ENCODE results near the gene CLDND2. TPM values are rescaled to one million over a fixed set of nuclear protein-coding genes. Genes with fewer than 3 reads are reported as not detected.
"Not testable (repeated sequence)": the region's sequence is repeated elsewhere in the genome, so short reads cannot be mapped to it uniquely, and the experiment has no call there.

Gene CLDND2, protein sequence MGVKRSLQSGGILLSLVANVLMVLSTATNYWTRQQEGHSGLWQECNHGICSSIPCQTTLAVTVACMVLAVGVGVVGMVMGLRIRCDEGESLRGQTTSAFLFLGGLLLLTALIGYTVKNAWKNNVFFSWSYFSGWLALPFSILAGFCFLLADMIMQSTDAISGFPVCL
- total RNA-seq = not detected

DNA sequence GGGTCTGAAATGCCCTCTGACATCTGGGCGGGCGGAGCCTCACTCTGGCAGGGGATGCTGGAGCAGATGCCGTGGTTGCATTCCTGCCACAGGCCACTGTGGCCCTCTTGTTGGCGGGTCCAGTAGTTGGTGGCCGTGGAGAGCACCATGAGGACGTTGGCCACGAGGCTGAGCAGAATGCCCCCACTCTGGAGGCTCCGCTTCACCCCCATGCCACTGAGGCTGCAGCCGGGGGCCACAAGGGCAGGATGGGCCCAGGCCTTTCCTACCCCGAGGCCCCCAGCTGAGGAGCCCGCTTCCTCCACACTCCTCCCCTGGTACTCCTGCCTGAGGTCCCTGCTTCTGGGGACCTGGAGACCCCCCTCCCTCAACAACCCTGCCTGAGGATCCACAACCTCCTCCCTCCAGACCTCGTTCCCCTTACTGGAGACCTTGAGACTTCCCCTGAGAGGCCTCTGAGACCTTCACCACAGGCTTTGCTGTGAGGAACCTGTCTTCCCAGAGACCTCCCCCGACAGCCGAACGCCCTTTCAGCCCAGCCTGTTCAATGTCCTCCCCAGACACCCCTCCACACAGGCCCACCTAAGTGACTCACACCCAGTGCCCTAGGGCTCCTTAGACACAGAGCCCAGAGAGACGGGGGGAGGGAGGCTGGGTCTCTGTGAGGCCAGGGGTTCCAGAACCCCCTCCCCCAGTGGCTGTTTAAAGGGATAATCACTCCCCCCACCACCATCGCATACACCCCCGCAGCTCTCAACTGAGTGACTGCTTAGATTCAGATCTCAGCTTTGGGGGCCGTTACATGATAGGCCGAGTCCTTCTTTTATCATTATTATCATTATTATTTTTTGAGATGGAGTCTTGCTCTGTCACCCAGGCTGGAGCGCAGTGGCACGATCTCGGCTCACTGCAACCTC lies at the start of gene CLDND2:
CLDND2 (minus strand) TSS at position 638 of the 917 bp plus-strand sequence; CDS start at position 212, 426 bp downstream.
- peak in 1 of 2 donors; percentile 53 for DNase-seq (ENCODE audit: low spot score in 2 of 2)
- FAIRE-seq = no peak

DNA sequence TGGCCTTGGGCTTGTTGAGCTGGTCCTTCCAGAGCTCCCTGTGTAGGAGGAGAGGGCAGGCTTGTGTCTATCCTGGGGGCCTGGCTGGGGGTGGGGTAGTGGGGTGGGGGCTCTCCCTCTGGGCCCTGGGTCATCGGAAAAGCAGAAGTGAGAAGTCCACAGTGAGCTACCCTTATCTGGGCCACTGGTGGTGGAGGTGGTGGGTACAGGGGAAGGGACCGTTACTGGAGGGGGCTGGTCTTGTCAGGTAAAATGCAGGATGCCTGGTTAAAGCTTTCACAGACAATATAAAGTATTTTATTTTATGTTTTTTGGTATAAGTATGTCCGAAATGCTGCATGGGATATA lies 49.0 kb upstream of the CLDND2 start:
- DNase-seq (ENCODE audit: low spot score in 2 of 2) = no peak
- no peak for FAIRE-seq

DNA sequence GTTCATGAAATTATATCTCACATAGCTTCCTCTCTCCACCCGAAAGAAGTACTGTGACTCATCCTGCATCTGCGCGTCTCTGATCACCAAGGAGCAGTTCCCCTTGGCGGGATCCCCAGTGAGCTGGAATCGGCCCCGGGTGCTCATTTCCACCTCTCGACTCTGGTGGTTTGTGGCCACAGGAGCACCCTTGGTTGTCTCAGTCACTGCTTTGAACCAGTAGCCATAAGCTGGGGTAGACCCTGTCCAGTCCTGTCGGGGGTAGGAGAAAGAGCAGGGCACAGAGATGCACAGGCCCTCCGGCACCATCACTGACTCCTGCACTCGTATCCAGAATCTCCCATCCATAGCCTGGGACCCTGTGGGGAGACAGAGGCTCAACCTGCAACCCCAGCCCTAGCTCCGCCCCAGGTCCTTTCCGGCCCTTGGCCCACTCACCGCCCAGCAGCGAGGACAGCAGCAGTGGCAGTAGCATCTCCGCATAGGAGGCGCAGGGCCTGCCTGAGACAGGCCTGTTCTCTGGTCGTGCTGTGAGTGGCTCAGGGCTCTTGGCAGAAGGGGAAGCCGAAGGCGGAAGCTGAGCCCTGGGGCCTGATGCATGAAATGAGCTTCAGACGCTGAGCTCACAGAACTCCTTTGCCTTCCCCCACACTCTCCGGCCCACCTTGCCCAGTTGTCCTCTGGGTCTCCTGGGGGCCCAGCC lies 48.5 kb upstream of the CLDND2 start, which contains the start of gene SIGLEC10:
SIGLEC10 (minus strand) TSS at position 536 of the 703 bp plus-strand sequence; CDS start at position 475, 61 bp downstream.
- DNase-seq (ENCODE audit: low spot score in 2 of 2) (no peak), FAIRE-seq (no peak)

DNA sequence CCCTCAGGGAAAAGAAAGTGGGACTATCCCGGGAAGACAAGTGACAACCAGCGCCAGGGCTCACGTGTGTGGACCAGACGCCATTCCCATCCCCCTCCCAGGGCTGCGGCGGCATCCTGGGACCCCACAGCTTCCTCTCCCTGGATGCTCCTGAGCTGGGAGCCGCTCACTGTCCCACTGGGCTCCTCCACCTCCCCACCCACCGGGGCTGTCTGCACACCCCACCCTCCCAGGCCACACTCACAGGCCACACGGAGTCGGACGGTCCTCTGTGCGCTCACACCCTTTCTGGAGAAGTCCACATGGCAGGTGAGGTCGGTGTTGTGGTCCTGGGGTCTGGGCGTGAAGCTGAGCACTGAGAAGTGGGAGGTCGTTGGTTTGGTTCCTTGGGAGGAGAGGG lies 47.6 kb upstream of the CLDND2 start:
- not testable (repeated sequence) for FAIRE-seq; DNase-seq (ENCODE audit: low spot score in 2 of 2)

DNA sequence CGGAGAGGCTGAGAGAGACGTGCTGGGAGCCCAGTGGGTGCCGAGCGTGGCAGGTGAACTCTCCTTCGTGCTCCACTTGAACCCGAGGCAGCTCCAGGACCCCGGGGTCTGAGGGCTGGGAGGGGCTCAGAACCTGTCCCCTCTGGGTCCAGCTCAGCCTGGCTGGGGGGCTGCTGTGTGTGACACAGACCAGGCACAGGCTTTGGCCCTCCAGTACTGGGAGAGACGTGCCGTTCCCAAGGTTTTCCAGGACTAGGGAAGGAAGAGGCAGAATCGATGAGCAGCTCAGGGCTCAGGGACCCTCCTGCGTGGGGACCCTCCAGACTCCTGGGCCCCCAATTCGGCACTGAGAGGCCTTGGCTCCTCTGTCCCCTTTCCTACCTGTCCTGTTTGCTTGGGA lies 46.4 kb upstream of the CLDND2 start:
- no peak for FAIRE-seq

DNA sequence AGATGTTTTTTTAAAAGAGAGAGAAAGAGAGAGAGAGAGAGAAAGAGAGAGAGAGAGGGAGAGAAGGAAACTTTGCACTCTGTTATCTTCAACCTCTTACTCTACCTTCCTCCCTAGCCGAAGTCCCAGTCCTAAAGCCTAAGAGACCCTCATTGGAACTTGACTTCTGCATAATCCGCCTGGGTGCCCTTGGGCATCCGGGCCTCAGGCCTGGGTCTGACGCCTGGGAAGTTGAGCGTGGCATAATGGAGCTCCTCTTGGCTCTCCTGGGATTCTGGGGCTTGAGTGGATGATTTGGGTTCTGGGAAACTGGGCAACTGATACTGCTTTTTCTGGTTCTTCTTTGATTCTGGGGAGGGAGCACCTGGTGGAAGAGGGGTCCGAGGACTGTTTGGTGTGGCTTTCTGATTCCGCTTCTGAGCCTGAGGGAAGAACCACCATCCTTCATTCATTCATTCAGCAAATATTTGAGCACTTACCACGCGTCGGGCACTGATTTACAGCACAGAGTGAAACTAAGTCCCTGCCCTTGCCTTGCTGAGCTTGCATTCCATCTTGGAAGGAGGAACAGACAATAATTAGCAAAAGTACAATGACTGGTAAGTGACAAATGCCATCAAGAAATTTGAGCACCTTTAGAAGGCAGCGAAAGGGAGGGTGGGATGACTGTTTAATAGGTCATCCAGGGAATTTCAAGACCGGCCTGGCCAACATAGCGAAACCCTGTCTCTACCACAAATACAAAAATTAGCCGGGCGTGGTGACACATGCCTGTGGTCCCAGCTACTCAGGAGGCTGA lies 42.3 kb upstream of the CLDND2 start:
- FAIRE-seq = no peak
- DNase-seq (ENCODE audit: low spot score in 2 of 2) = no peak

More for the DNA sequence above, 46.4 kb upstream of the CLDND2 start:
- DNase-seq (ENCODE audit: low spot score in 2 of 2) = no peak

DNA sequence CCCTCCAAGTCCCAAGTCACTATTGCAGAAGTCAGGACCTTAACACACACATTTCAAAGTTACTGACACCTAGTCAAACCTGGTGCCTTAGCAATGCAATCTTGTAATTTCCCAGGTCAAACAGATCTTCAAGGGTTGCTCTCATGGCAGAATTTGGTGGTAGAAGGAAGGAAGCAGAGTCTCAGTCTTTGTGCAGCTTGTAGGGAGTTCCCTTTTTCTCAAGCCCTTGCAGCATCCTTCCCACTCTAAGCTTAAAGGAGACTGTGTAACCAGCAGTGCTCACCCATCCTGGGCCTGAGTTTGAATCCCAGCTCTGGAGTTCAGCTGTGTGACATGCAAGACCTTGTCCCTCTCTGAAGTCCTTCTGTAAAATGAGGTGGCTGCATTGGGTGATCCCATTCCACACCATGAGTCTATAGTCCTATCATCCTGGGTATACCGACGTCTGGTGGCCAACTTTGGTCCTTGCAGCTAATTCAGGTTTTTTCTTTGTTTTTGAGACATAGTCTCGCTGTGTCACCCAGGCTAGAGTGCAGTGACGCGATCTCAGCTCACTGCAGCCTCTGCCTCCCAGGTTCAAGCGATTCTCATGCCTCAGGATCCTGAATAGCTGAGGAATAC lies 38.8 kb upstream of the CLDND2 start:
- no peak for FAIRE-seq
- DNase-seq (ENCODE audit: low spot score in 2 of 2) = no peak

DNA sequence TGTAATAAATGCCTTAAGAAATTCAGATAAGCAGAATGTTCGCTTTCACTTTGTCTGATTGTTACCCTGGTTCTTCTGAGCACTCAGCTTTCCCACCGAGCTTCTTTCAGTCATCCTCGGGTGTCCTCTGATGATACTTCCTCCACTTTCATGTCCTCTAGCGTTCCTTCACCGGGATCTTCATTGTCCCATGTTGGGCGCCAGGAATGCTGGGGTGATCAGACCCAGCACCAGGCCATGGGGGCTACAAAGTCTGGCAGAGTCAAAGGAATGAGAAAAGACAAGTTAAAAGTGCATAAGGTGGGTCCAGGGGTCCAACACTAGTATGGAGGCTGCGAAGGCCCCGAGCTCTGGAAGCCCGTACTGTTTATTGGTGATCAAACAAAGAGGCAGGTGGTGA lies 33.3 kb upstream of the CLDND2 start:
- FAIRE-seq (no peak), DNase-seq (ENCODE audit: low spot score in 2 of 2) (no peak)

DNA sequence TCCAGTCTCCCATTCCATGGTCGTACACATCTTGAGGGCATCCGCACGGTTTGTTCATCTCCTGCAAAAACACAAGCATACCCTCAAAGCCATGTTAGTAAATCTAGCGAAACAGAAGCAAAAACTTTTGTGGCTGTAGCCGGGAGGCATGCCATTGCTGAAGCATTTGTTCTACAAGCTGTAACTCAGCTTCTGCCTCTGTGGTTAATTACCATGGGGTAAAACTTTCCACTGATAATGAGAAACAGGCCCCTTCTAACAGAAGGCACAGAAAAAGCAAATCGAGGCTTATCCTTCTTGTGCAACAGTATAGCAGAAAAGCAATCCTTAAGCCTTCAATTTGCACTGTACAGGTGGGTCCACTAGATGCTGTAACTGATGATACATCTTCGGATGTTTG lies 31.1 kb upstream of the CLDND2 start:
- DNase-seq (ENCODE audit: low spot score in 2 of 2); FAIRE-seq: not testable (repeated sequence)

DNA sequence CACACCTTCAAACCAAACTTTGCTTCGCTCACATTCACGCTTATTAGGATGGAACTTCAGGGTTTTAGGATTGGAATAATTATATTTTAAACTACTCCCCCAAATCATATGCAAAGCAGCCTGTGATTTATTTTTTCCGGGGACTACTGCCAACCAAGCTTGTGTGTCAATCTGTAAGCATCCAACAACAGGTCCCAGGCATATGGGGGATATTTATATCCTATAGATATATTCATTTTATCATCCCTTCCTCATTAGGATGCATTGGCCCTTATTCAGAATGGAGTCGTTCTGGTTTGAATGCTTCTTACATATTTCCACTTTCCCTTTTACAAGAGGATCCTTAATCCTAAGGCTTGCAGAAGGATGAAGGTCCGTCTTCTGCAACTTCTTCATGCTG lies 30.4 kb upstream of the CLDND2 start:
- DNase-seq (ENCODE audit: low spot score in 2 of 2) = no peak
- FAIRE-seq = no peak

DNA sequence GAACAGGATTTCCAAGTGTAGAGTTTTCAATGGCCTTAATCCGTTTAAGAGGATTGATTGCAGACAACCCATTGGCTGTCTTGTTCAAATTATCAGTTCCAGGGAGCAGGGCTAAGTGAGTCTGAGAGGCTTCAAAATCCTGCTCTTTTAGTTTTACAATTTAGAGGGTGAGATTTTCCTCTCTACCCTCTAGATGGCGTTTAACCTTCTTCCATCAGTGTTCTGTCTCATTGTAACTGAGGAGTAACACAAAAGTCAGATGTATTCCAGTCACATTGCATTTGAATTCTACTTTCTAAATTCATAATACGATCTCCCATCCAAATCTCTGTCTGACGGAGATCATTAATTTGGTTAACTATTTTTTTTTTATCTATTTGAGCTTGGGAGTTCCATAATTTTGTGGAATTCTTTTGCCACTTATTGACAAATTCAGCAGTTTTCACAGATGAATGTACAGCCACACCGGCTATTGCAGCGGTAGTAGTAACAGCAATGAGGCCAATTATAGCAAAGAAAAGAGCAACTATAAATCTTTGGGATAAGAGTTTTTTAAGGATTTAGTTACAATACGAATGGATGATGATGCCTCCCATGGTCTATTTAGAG lies 29.4 kb upstream of the CLDND2 start:
- no peak for FAIRE-seq
- no peak for DNase-seq (ENCODE audit: low spot score in 2 of 2)

DNA sequence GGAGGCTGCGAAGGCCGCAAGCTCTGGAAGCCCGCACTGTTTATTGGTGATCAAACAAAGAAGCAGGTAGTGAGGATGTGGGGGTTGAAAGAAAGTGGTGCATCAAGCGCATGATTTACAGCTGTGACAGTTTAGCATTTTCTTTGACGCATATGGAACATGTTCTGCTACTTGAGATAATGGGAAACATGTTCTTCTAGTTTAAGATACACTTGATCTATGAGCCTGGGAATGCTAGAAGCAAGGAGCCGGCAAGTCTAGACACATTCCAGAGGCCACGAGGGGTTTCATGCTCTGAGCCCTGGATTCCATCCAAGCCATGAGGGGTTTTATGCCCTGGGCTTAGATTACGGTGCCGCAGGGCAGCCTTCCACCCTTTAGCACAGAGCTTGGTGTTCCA lies 28.6 kb upstream of the CLDND2 start:
- FAIRE-seq; DNase-seq (ENCODE audit: low spot score in 2 of 2): not testable (repeated sequence)

DNA sequence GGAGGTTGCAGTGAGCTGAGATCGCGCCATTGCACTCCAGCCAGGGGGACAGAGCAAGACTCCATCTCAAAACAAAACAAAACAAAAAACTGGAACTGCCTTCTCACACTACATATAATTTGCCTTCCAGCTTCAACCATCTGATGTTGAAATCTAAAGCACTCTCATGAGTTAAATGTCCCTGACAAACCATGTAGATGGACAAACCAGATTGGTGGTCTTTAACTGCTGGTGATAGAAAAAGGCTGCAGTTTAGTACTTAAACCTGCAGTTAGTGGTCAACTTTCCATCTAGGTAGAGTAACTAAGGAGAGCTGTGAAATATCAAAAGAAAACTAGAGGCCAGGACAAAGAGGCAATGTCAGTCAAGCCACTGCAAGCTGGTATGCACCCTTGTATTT lies 27.4 kb upstream of the CLDND2 start:
- DNase-seq (ENCODE audit: low spot score in 2 of 2) = no peak
- FAIRE-seq = no peak

DNA sequence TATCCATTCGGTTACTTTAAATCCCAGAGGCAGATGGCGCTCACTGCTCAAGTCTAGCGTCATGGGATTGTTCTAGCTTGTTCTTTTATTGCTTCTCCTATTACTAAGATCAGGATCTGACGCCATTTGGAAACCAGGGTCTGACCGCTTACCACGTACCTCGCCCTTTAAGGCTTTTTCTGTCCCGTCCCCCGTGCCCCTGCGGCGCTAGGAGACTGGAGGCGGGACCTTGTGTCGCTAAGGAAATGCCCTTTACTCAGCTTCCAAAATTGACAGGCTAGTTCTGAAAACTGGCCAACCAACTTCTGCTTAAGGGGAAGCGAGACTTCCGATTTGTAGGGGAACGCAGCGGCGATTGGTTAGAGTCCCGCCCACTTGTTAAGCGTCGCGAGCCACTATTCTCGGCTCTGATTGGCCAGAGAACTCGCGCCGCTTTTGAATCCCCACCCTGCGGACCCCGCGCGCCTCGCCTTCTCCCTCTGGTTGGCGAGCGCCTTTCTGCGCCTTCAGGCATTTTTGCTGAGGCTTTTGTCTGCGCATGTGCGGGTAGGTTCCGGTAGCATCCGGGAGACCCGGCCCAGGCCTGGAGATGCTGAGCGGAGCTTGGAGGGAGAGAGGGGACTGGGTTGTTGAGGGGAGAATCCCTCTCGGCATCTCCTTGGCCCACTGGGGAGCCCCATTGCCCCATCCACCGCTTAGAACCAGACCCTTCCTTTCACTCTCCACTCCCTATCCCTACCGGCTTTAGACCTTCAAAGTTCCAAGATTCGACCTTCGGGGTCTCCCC lies 25.4 kb upstream of the CLDND2 start:
- DNase-seq (ENCODE audit: low spot score in 2 of 2) = peak; percentile 79 to 95
- FAIRE-seq = peak; percentile 49

DNA sequence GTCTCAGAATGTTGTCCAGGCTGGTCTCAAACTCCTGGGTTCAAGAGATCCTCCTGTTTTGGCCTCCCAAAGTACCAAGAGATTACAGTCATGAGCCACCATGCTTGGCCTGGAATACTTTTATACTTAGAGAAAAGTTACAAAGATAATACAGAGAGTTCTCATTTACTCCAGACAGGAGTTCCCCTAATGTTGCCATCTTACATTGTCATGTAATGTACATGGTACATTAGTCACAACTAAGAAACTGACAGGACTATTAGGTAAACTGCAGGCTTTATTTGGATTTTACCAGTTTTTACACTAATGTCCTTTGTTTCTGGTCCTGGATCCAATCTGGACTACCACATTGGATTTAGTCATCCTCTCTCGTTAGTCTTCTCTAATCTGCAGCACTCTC lies 23.9 kb upstream of the CLDND2 start:
- DNase-seq (ENCODE audit: low spot score in 2 of 2) (no peak), FAIRE-seq (no peak)

DNA sequence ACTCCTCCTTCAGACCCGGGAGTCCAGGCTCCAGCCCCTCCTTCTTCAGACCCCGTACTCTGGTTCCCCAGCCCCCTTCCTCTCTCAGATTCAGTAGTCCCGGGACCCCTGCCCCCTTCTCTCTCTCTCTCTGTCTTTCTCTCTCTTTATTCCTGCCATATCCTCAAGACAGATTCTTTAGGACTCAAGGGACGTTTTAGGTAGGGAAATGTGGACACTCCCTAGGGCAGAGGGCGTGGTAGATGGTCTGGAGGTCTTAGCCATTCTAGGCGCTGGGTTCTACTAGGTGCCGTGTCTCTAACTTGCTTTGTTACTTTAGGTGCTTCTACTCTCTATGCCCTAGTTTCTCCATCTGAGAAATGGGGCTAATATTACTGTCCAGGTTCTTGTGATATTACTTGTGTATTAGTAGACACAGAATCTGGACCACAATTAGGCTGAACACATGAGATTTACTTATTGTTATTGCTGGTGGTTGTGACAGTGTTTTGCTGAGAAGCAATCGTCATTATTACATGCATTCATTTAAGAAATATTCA lies 22.3 kb upstream of the CLDND2 start:
- DNase-seq (ENCODE audit: low spot score in 2 of 2) (no peak), FAIRE-seq (no peak)

DNA sequence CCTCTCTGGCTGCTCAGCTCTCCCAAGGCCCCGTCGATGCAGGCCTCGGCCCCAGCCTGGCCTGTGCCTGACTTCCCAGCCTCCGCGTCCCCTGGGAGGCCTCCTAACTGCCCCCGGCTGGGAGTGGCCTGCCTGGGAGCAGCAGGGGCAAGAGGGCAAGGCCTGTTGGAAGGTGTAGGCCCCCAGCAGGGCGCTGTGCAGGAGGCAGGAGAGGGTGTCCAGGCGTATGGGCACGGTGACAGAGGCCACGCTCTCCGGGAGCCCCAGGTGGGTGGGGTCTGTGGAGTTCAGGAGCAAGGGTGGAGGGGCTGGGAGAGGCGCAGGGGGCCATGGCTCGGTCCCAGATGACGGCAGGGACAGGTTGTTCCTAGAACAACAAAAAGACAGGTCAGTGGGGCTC lies 20.3 kb upstream of the CLDND2 start:
- no peak for FAIRE-seq
- peak in 1 of 2 donors; percentile 1 for DNase-seq (ENCODE audit: low spot score in 2 of 2)

DNA sequence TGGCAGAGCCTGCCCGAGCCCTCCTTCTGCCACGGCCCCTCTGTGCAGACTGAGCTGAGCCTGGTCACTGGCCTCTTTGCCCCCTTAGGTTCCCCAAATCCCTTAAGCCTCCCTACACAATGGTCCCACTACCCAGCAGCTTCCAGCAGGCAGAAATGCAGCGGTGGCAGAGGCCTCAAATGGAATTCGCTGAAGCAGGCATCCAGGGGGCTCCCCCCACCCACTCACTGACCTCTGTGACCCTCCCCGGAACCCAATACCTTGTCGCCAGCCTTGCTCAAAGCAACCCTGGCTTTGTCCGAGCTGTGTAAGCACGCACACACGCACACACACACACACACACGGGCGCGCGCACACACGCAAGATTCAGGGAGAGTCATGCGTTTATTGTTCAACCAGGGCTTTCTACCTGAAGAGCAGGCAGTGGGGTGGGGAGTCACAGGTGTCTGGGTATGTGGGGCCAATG lies 19.2 kb upstream of the CLDND2 start, which contains the start of gene LIM2:
LIM2 (minus strand) TSS at position 51 of the 466 bp plus-strand sequence. CDS start 531 bp downstream, outside the sequence.
- no peak for DNase-seq (ENCODE audit: low spot score in 2 of 2)
- no peak for FAIRE-seq
